CD4-positive, alpha-beta memory T cell (primary cell): Measurements from ENCODE around the gene FBN3. TPM values are rescaled to one million over a fixed set of nuclear protein-coding genes. Genes with fewer than 3 reads are reported as not detected.

Source experiments
- CTCF ChIA-PET: fragments of 350-600 bp; sonication (Branson Sonifier 250); formaldehyde crosslinking; loops from one replicate; lab custom pipeline; 2021; ENCODE audit warnings: inconsistent platforms; ENCODE audit not compliant: partially characterized antibody; lab: Charles Lee
- POLR2A ChIA-PET: fragments of 350-600 bp; sonication (Branson Sonifier 250); formaldehyde crosslinking; loops from one replicate; lab custom pipeline; 2021; ENCODE audit not compliant: partially characterized antibody; lab: Charles Lee
- DNase-seq, 5 donors: peaks; one replicate each; pipeline versions ENCODE4 v3.0.0 to v3.0.0-alpha.2; 2020 to 2022; ENCODE audit warnings: mixed read lengths in 1 of 5
- H3K27ac ChIP-seq: one replicate; pipeline ENCODE4 v1.7.0; 2013; ENCODE audit warnings: low read depth, low read length
- H3K27me3 ChIP-seq: 2 replicates; pipeline ENCODE4 v1.7.0; 2013; ENCODE audit warnings: mild to moderate bottlenecking, low read length, moderate library complexity; ENCODE audit not compliant: insufficient read depth
- H3K36me3 ChIP-seq: 2 replicates; pipeline ENCODE4 v1.7.0; 2013; ENCODE audit warnings: mild to moderate bottlenecking, low read length, moderate library complexity; ENCODE audit not compliant: insufficient read depth
- H3K4me1 ChIP-seq: 2 replicates; pipeline ENCODE4 v1.7.0; 2013; ENCODE audit warnings: mild to moderate bottlenecking, low read length, moderate library complexity; ENCODE audit not compliant: insufficient read depth
- H3K4me3 ChIP-seq, 2 donors: one replicate each; pipeline ENCODE4 v1.7.0; 2013; ENCODE audit warnings: low read length in 2 of 2, mild to moderate bottlenecking in 1 of 2
- H3K9me3 ChIP-seq, 2 donors: one replicate each; pipeline ENCODE4 v1.7.0; 2013; ENCODE audit warnings: low read length in 2 of 2, control low read depth in 1 of 2; ENCODE audit not compliant: control insufficient read depth in 1 of 2
- H3K27ac Mint-ChIP-seq, 7 donors: one replicate each; pipeline ENCODE4 v1.8.0; 2020 to 2021; ENCODE audit warnings: mixed read lengths in 7 of 7, mild to moderate bottlenecking in 6 of 7, inconsistent platforms in 3 of 7, moderate library complexity in 3 of 7
- H3K27me3 Mint-ChIP-seq, 2 donors: one replicate each; pipeline ENCODE4 v1.8.0; 2020 to 2021; ENCODE audit warnings: mixed read lengths in 2 of 2
- H3K36me3 Mint-ChIP-seq, 2 donors: one replicate each; pipeline ENCODE4 v1.8.0; 2020 to 2021; ENCODE audit warnings: mixed read lengths in 2 of 2, inconsistent platforms in 1 of 2, mild to moderate bottlenecking in 1 of 2
- H3K4me1 Mint-ChIP-seq, 4 donors: one replicate each; pipeline ENCODE4 v1.8.0; 2020 to 2021; ENCODE audit warnings: mixed read lengths in 4 of 4, mild to moderate bottlenecking in 1 of 4
- H3K4me3 Mint-ChIP-seq, 8 donors: one replicate each; pipeline ENCODE4 v1.8.0; 2020 to 2021; ENCODE audit warnings: mixed read lengths in 8 of 8, mild to moderate bottlenecking in 7 of 8, moderate library complexity in 6 of 8, inconsistent platforms in 3 of 8
- H3K9me3 Mint-ChIP-seq, 8 donors: one replicate each; pipeline ENCODE4 v1.8.0; 2020 to 2021; ENCODE audit warnings: mixed read lengths in 8 of 8, mild to moderate bottlenecking in 5 of 8, inconsistent platforms in 3 of 8, moderate library complexity in 1 of 8
- intact Hi-C: fragments of 100-400 bp; cut with micrococcal nuclease; formaldehyde crosslinking; loops from one replicate; pipeline ENCODE4 v1.15.1; 2023
- polyA plus RNA-seq, 2 donors: library from polyadenylated mRNA; unstranded; fragments of 300-500 nt; fragmentation: Illumina TruSeq; gene quantifications; one replicate each; pipeline ENCODE4 v1.2.3, GENCODE V29; 2021
- total RNA-seq, 2 experiments: library from RNA; stranded (reverse); gene quantifications; one replicate each; pipeline ENCODE4 v1.2.3, GENCODE V29; 2021

The FBN3 gene
- total and polyA plus RNA-seq, 4 experiments from 2014 or later: not detected

DNA sequence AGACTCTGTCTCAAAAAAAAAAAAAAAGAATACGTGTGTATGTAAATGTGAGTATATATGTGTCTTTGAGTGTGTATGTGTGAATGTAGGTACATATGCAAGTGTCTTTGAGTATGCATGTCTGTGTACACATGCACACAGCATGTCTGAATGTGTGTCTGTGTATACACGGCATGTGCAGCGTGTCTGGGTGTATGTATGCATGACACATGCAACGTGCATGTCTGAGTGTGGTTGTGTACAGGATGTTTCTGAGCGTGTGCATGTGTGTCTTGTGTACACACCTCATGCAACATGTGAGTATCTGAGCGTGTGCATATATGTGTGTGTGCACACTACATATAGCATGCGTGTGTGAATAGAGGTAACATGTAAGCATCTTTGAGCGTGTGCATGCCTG is 20.8 kb downstream of the FBN3 start:
- Mint-ChIP-seq H3K27me3 (peaks cover 6 to 13% of the 10 kb centered on the region in 2 donors), H3K4me3 (no peak overlapping the region), H3K27ac (no peak overlapping the region), H3K36me3 (no peaks in the 10 kb centered on the region), H3K9me3 (no peaks in the 10 kb centered on the region), H3K4me1 (no peaks in the 10 kb centered on the region)
- no peak overlapping the region for H3K4me3 ChIP-seq
- no peaks in the 10 kb centered on the region for H3K27me3 ChIP-seq
- CTCF ChIA-PET: no interaction called here
- H3K9me3 ChIP-seq: no peaks in the 10 kb centered on the region
- intact Hi-C loops: no loop called here
- DNase-seq: no peak
- H3K27ac ChIP-seq: no peak overlapping the region
- no peaks in the 10 kb centered on the region for H3K36me3 ChIP-seq
- POLR2A ChIA-PET: no interaction called here
- H3K4me1 ChIP-seq: no peaks in the 10 kb centered on the region

DNA sequence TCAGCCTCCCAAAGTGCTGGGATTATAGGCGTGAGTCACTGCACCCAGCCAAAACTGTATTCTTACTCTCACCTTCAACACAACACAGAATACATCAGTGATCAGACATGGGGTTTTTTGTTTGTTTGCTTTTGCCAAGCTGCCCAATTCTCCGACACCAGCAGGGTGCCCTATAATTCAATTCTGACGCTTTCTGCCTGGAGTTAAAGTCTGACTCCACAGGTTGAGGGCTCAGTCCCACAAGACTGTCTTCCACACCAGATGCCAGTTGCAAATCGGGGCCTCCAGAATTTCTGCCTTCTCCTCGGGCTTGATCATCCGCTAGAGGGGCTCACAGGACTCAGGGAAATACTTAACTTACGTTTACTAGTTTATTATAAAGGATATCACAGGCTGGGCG is 22.1 kb downstream of the FBN3 start:
- H3K36me3 Mint-ChIP-seq: no peaks in the 10 kb centered on the region
- CTCF ChIA-PET: no interaction called here

DNA sequence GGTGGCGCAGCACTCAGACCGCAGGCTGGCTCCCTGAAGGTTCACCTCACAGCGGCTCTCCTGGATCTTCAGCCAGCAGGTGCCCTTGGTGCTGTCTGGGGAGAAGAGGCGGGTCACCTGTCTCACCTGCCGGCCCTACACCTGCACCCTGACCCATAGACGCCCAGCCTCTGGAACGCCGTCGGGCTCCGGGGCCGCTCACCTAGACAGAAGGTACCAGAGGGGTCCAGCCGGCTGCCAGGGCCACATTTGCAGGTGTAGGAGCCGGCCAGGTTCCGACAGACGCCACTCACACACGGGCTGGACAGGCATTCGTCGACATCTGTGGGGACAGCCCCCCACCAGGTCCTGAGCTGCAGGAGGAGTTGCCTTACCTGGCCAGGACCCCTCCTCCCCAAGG is 22.9 kb downstream of the FBN3 start:
- no peaks in the 10 kb centered on the region for H3K36me3 Mint-ChIP-seq
- POLR2A ChIA-PET: no interaction called here
- Histone ChIP-seq H3K27ac (no peak overlapping the region), H3K27me3 (no peaks in the 10 kb centered on the region), H3K36me3 (no peaks in the 10 kb centered on the region), H3K4me3 (no peak overlapping the region), H3K9me3 (no peaks in the 10 kb centered on the region), H3K4me1 (no peaks in the 10 kb centered on the region)
- H3K27ac Mint-ChIP-seq: no peak overlapping the region
- no peak overlapping the region for H3K4me3 Mint-ChIP-seq
- intact Hi-C loops: no loop called here
- H3K4me1 Mint-ChIP-seq: no peaks in the 10 kb centered on the region
- CTCF ChIA-PET: no interaction called here
- H3K9me3 Mint-ChIP-seq: no peaks in the 10 kb centered on the region
- DNase-seq: no peak
- H3K27me3 Mint-ChIP-seq: peaks cover 5 to 14% of the 10 kb centered on the region in 2 donors

More for the DNA sequence above, 22.1 kb downstream of the FBN3 start:
- H3K27me3 Mint-ChIP-seq: peaks cover 6 to 14% of the 10 kb centered on the region in 2 donors
- no peak overlapping the region for H3K4me3 Mint-ChIP-seq
- H3K27me3 ChIP-seq: no peaks in the 10 kb centered on the region
- no peaks in the 10 kb centered on the region for H3K4me1 ChIP-seq
- POLR2A ChIA-PET: no interaction called here
- no peak overlapping the region for H3K27ac Mint-ChIP-seq
- no peaks in the 10 kb centered on the region for H3K9me3 ChIP-seq
- no peaks in the 10 kb centered on the region for H3K4me1 Mint-ChIP-seq
- H3K36me3 ChIP-seq: no peaks in the 10 kb centered on the region
- no peak overlapping the region for H3K4me3 ChIP-seq
- H3K9me3 Mint-ChIP-seq: no peaks in the 10 kb centered on the region
- no peak for DNase-seq
- H3K27ac ChIP-seq: no peak overlapping the region
- intact Hi-C loops: no loop called here

DNA sequence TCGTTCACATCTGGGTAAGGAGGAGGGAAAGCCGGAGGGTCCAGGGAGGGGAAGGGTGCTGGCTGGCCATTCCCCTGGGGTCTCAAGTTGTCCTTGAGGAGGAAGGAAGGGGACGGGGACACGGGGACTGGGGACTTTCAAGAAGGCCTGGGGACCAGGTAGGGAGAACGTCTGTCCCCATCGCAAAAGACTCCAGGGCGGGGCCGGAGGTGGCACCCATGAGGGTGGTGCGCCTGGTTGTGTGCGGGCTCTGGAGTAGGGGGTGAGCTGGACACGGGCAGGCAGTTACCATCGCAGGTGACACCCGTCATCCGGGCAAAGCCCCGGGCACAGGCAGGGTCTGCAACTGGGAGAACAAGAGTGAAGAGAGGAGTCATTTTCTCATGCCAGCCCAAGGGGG is 23.4 kb downstream of the FBN3 start:
- ChIA-PET CTCF (no interaction called here), POLR2A (no interaction called here)
- Mint-ChIP-seq H3K27me3 (peaks cover 5 to 14% of the 10 kb centered on the region in 2 donors), H3K9me3 (no peaks in the 10 kb centered on the region), H3K36me3 (no peaks in the 10 kb centered on the region), H3K27ac (no peak overlapping the region), H3K4me3 (no peak overlapping the region), H3K4me1 (no peaks in the 10 kb centered on the region)
- Histone ChIP-seq H3K36me3 (no peaks in the 10 kb centered on the region), H3K27me3 (no peaks in the 10 kb centered on the region), H3K9me3 (no peaks in the 10 kb centered on the region), H3K4me3 (no peak overlapping the region), H3K27ac (no peak overlapping the region), H3K4me1 (no peaks in the 10 kb centered on the region)
- intact Hi-C loops: no loop called here
- DNase-seq: no peak

- H3K27ac Mint-ChIP-seq: no peak overlapping the region
- no peak overlapping the region for H3K4me3 Mint-ChIP-seq
- H3K27me3 ChIP-seq: no peaks in the 10 kb centered on the region
- no peaks in the 10 kb centered on the region for H3K36me3 ChIP-seq
- no peak overlapping the region for H3K27ac ChIP-seq
- H3K4me1 ChIP-seq: no peaks in the 10 kb centered on the region
- POLR2A ChIA-PET: no interaction called here
- H3K27me3 Mint-ChIP-seq: peaks cover 4 to 11% of the 10 kb centered on the region in 2 donors
- CTCF ChIA-PET: no interaction called here
- no peak overlapping the region for H3K4me3 ChIP-seq
- DNase-seq: no peak
- intact Hi-C loops: no loop called here
- no peaks in the 10 kb centered on the region for H3K36me3 Mint-ChIP-seq
- H3K9me3 ChIP-seq: no peaks in the 10 kb centered on the region
- H3K9me3 Mint-ChIP-seq: no peaks in the 10 kb centered on the region
- H3K4me1 Mint-ChIP-seq: no peaks in the 10 kb centered on the region
These were observed 25.7 kb downstream of the FBN3 start for GRCh38 chr19:8123683-8124082.

- Histone ChIP-seq H3K27ac (no peak overlapping the region), H3K9me3 (no peaks in the 10 kb centered on the region), H3K4me1 (no peaks in the 10 kb centered on the region), H3K4me3 (no peak overlapping the region), H3K27me3 (no peaks in the 10 kb centered on the region), H3K36me3 (no peaks in the 10 kb centered on the region)
- no peaks in the 10 kb centered on the region for H3K36me3 Mint-ChIP-seq
- H3K4me3 Mint-ChIP-seq: no peak overlapping the region
- POLR2A ChIA-PET: no interaction called here
- intact Hi-C loops: no loop called here
- H3K9me3 Mint-ChIP-seq: no peaks in the 10 kb centered on the region
- CTCF ChIA-PET: no interaction called here
- no peak for DNase-seq
- no peaks in the 10 kb centered on the region for H3K4me1 Mint-ChIP-seq
- H3K27me3 Mint-ChIP-seq: peaks cover 1 to 6% of the 10 kb centered on the region in 2 donors
- H3K27ac Mint-ChIP-seq: no peak overlapping the region
These were observed 28.5 kb downstream of the FBN3 start for GRCh38 chr19:8120636-8121480.

DNA sequence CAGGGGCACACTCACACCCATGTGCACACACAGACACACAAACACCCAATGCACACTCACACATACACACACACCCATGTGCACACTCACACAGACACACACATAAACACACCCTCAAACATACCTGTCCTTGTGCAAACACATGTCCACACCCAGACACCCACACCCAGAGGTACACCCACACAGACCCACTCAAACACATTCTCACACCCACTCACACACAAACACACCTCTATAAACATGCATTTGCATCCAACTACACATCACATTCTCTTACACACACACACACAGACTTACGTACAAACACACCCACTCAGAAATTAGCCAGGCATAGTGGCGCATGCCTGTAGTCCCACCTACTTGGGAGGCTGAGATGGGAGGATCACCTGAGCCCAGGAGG is 31.4 kb downstream of the FBN3 start:
- no peak for DNase-seq
- intact Hi-C loops: no loop called here
- peaks cover 1 to 3% of the 10 kb centered on the region in 2 donors for H3K27me3 Mint-ChIP-seq
- CTCF ChIA-PET: no interaction called here
- Histone ChIP-seq H3K4me1 (no peaks in the 10 kb centered on the region), H3K27ac (no peak overlapping the region), H3K4me3 (no peak overlapping the region), H3K9me3 (no peaks in the 10 kb centered on the region), H3K27me3 (no peaks in the 10 kb centered on the region), H3K36me3 (no peaks in the 10 kb centered on the region)
- H3K4me1 Mint-ChIP-seq: no peaks in the 10 kb centered on the region
- H3K9me3 Mint-ChIP-seq: no peaks in the 10 kb centered on the region
- H3K36me3 Mint-ChIP-seq: no peaks in the 10 kb centered on the region
- H3K4me3 Mint-ChIP-seq: no peak overlapping the region
- no peak overlapping the region for H3K27ac Mint-ChIP-seq
- POLR2A ChIA-PET: no interaction called here
